Stimulated activated CD4-positive, alpha-beta T cell treated with anti-CD3 and anti-CD28 coated beads, Interleukin-12 subunit alpha, Interleukin-12 subunit beta, amount 100 ng/mL, for 48 hours (primary cell): ENCODE data around the gene SMARCB1.

Source experiments
- DNase-seq, 3 donors: peaks; one replicate each; pipeline ENCODE4 v3.0.0-alpha.2; 2020; ENCODE audit warnings: low read depth in 2 of 3, low spot score in 1 of 3

Gene SMARCB1

DNA sequence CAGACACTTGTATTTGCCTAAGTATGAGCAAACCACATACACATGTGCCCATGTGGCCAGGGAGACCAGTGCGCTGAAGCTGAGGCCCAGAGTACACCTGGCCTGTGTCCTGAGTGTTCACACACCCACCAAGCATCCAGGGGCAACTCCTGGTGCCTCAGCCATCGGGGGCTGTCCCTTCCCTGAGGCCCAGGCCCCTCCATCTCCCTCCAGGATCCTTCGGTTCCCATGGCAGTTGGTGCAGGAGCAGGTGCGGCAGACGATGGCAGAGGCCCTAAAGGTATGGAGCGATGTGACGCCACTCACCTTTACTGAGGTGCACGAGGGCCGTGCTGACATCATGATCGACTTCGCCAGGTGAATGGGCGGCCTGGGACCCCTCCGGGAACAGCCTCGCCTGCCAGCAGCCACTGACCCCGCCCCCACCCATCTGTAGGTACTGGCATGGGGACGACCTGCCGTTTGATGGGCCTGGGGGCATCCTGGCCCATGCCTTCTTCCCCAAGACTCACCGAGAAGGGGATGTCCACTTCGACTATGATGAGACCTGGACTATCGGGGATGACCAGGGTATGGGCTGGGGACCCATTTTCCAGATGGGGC is 6.5 kb upstream of the SMARCB1 start:
- no peak for DNase-seq

DNA sequence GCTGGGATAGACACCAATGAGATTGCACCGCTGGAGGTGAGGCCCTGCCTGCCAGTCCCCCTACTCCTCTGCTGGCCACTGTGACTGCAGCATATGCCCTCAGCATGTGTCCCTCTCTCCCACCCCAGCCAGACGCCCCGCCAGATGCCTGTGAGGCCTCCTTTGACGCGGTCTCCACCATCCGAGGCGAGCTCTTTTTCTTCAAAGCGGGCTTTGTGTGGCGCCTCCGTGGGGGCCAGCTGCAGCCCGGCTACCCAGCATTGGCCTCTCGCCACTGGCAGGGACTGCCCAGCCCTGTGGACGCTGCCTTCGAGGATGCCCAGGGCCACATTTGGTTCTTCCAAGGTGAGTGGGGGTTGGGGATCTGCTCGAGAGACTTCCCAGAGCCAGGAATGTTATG is 5.7 kb upstream of the SMARCB1 start:
- DNase-seq: no peak

DNA sequence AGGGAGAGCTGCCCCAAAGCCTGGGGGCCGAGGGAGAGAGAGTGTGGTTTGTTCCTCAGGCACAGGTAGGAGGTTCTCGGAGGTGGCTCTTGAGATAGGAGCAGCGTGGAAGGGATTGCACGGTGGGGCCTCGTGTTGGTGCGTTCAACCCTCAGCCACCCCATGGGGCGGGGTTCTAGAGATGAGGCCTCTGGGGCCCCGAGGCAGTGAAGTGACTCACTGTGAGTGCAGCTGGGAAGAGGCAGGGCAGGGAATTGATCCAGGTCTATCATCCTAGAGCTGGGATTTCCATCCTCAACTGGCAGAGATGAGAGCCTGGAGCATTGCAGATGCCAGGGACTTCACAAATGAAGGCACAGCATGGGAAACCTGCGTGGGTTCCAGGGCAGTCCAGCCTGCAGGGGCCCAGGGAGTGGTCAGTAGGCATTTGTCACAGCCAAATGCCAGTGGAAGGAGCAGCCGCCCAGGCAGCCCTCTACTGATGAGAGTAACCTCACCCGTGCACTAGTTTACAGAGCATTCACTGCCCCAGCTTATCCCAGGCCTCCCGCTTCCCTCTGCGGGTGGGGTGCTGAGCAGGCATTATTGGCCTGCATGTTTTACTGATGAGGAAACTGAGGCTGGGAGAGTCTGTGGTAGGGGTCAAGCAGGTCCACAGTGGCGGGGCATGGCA is 5.1 kb upstream of the SMARCB1 start:
- DNase-seq: no peak

DNA sequence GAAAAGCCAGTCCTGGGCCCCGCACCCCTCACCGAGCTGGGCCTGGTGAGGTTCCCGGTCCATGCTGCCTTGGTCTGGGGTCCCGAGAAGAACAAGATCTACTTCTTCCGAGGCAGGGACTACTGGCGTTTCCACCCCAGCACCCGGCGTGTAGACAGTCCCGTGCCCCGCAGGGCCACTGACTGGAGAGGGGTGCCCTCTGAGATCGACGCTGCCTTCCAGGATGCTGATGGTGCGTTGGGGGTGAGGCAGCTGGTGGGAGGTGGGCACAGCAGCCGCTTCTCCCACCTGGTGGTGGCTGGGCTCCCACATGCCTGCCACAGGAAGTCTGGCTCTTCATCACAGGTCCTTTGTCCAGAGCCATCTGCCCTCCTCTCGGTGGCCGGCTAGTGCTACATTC is 4.5 kb upstream of the SMARCB1 start:
- DNase-seq: no peak

DNA sequence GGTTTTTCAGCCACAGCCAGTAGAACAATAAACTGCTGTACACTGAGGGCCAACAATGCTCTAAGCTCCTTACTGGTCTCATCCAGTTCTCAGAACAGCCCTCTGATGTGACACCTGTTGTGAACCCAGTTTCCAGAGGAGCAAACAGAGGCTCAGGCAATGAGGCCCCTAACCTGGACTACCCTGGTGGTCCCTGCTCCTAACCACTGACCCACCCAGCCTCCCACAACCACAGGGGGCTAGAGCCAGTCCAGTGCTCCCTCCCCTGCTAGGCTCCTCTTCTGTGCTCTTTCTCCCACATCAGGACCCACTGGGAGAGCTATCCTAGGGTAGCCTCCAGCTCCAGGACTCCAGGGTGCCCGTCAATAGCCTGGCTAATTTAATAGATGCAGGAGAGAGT is 4.1 kb upstream of the SMARCB1 start:
- no peak for DNase-seq

DNA sequence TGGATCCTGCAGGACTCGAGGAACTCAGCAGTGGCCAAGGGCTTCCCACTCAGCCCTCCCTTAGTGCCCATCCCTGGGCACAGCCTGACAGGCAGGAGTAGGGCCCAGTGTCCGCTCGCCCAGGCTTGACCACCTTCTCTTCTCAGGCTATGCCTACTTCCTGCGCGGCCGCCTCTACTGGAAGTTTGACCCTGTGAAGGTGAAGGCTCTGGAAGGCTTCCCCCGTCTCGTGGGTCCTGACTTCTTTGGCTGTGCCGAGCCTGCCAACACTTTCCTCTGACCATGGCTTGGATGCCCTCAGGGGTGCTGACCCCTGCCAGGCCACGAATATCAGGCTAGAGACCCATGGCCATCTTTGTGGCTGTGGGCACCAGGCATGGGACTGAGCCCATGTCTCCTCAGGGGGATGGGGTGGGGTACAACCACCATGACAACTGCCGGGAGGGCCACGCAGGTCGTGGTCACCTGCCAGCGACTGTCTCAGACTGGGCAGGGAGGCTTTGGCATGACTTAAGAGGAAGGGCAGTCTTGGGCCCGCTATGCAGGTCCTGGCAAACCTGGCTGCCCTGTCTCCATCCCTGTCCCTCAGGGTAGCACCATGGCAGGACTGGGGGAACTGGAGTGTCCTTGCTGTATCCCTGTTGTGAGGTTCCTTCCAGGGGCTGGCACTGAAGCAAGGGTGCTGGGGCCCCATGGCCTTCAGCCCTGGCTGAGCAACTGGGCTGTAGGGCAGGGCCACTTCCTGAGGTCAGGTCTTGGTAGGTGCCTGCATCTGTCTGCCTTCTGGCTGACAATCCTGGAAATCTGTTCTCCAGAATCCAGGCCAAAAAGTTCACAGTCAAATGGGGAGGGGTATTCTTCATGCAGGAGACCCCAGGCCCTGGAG is 3.3 kb upstream of the SMARCB1 start:
- DNase-seq: no peak

DNA sequence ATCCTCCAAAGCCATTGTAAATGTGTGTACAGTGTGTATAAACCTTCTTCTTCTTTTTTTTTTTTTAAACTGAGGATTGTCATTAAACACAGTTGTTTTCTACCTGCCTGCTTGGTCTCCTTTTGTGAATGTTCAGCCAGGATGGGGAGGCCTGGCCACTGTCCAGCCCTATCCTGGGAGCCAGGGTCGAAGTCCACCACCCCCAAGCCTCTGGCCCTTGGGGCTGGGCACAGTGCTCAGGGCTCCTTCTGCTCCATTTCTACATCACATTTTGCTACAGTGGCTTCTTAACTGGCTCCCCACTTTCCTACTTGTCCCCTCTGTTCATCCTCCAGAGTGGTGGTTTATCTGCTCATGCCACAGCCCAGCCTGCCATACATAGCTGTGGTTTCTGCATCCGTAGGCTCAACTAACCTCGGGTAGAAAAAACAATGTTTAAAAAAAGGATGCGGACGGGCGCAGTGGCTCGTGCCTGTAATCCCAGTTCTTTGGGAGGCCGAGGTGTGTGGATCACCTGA is 2.5 kb upstream of the SMARCB1 start:
- no peak for DNase-seq

DNA sequence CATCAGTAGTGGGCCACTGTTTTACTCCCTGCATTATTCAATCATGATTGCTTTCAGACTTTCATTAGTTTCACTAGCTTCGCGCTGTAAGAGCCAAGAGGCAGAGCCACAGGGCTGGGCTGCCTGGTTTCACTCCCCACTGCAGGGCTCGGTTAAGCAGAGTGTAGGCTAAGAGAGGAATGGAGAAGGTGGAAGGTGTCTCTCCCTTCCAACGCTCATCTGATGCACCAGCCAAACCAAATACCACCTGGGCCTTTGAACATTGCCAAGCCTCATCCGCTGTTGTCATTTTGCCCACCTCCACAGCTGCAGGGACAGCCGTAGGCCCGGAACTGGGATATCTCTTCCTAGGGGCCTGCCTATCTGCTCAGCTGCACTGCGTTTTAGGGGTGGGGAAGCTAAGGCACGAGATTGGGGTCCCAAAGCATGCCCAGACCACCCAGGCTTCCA is 480 bp upstream of the SMARCB1 start:
- no peak for DNase-seq

DNA sequence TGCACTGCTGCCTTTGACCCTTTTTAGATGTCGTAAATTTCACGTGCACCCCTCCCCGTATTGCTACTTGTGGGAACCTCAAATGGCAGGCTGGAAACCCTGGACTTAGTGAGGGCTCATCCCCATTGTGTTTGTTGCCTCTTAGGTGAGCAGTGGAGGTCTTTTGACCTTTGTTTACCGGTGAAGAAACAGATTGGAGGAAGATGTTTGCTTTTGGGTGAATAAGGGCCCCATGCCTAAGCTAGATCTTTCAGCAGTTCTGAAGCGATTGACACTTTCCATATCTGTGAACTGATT is 782 bp downstream of the SMARCB1 start:
- no peak for DNase-seq

DNA sequence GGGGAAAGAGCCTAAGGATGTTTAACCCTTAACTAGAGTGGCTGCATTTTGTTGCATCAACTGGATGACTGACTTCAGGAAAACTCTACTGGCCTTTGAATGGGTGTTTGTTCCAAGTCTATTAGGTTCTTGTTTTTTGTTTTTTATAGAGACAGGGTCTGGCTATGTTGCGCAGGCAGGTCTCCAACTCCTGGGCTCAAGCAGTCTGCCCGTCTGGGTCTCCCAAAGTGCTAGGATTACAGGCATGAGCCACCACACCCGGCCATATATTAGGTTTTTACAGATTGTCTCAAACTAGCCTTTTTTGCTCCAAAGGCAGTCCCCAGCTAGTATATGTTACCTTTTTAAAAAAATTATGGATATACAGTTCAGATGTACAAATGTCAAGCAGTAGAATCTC is 1.1 kb downstream of the SMARCB1 start:
- DNase-seq: no peak

DNA sequence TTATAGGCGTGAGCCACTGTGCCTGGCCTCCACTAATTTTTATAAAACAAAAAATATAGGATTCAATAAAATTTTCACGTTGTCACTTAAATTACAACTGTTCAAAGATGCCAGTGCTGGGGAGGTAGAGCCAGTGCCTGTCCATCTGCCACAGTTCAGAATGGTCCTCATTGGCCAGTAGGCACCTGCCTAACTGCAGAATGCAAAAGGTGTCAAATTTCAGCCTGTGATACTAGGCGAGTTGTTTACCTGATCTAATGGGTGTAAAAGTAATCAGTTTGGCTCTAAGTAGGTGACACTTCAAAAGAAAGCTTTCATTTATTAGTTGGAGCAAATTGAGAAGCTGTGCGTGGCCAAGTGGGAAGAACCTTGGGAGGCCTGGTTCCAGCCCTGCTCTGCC is 2.4 kb downstream of the SMARCB1 start:
- DNase-seq: no peak

DNA sequence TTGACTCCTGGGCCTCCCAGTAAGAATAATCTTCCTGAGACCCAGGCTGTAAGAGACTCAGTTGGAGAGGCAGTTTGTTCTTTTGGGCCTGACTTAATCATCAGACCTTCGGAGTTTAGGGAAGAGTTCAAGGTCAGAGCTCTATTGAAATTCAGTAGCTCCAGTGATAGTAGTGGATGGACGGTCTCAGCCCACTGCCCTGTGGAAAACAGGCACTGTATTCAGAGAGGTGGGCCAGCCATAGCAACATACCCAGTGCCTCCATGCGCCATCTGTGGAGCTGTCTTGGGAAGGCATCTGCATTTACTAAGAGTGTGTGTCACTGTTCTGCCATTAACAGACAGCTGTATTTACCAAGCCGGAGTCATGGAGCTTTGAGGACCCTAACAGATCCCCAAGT is 2.9 kb downstream of the SMARCB1 start:
- DNase-seq: no peak

DNA sequence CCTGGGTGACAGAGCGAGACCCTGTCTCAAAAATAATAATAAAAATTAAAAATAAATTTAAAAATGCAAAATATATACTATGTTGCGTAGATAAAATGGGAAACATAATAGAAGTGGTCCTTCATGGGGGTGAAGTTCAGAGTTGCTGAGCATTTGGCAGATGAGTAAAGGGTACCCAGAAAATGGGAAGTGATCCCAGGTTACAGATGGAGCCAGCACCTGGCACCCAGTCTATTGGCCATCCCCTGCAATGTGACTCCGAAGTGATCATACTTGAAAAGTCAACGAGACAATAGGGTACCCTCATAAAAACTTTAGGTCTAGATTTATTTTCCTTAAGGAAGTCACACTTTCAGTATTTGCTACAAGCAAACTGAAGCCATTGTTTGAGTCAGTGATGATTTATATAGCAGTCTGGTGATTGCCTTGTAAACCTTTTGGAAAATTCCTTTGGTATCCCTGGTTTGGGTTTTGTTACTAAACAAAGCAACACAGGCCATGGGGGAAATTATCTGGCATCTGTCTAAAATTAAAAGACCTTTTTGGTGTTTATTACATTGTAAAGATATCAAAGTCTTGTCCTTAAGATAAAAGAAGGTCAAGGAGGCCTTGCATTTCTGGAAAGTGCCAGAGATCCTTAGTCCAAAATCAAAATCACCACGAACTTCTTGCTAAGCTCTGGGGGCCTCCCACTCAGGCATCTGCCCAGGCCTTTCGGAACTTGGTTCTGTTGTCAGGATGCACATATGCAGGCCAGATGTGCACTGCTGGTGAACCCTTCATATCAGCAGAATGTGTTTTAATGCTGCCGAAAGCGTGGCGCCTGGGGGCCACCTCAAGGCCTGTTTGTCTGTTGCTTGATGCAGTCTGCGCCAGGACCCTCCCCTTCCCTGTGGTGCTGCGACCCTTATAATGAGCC is 4.3 kb downstream of the SMARCB1 start:
- no peak for DNase-seq

DNA sequence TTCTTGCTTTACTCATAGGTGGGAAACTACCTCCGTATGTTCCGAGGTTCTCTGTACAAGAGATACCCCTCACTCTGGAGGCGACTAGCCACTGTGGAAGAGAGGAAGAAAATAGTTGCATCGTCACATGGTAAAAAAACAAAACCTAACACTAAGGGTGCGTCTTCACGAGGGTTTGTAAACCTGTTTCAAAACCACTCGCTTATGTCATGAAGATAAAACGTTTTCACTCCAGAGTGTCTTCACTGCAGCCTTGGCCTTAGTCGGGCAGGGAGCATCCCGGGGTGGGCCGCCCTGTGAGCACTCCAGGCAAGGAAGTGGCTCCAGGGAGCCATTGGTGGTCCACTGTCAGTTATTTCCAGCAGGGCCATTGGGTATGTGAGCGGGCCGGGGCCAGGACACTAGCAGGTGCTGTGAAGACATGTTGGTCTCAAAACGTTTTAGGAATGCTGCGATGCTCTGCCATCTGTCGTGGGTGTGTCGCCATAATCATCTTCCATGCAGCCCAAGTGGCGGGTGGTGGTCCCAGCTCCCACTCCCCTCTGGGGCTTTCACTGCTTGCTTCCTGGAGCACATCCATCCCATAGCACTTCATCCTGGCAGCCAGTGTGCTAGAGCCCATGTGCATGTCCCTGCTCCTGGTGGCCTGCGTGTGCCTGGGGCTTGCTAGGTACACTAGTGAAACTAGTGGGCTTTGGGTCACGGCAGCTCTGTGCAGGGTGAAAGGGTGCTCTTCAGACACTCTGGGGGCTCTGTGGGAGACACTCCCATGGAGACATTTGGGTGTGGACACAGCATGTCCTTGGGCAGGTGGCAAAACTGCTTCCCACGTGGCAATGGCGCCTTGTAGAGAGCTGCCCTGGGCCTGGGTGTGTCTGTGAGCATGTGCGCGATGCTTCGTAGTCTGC is 5.2 kb downstream of the SMARCB1 start:
- no peak for DNase-seq

DNA sequence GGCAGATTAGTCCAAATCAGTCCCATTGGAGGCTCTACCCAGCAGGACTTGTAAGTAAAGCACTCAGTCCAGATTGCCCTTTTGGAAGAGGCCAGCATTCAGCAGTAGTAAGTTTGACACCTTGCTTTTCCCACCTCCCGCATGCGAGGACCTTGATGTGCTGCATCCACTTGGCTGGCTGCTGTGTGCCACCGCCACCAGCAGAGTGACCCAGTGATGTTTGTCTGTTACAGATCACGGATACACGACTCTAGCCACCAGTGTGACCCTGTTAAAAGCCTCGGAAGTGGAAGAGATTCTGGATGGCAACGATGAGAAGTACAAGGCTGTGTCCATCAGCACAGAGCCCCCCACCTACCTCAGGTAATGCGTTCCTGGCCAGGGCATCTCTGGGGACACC is 6.6 kb downstream of the SMARCB1 start:
- no peak for DNase-seq

DNA sequence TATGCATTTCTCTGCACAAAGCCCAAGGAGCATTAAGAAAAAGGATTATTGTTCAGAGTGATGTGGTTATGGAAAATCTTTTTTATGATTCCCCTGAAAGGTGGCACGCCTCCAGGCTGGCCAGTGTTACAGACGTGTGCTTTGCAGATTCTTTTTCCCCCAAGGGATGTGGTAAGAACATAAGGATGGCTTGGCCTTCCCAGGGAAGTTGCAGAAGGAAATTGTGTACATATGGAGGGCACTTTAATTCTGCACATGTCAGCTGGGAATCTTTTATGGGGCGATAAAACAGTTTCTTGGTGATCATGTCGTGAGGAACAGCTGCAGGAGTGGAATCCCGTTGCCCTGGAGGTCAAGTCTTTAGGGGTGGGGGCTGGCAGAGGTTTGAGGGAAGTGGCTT is 9.7 kb downstream of the SMARCB1 start:
- DNase-seq: no peak

DNA sequence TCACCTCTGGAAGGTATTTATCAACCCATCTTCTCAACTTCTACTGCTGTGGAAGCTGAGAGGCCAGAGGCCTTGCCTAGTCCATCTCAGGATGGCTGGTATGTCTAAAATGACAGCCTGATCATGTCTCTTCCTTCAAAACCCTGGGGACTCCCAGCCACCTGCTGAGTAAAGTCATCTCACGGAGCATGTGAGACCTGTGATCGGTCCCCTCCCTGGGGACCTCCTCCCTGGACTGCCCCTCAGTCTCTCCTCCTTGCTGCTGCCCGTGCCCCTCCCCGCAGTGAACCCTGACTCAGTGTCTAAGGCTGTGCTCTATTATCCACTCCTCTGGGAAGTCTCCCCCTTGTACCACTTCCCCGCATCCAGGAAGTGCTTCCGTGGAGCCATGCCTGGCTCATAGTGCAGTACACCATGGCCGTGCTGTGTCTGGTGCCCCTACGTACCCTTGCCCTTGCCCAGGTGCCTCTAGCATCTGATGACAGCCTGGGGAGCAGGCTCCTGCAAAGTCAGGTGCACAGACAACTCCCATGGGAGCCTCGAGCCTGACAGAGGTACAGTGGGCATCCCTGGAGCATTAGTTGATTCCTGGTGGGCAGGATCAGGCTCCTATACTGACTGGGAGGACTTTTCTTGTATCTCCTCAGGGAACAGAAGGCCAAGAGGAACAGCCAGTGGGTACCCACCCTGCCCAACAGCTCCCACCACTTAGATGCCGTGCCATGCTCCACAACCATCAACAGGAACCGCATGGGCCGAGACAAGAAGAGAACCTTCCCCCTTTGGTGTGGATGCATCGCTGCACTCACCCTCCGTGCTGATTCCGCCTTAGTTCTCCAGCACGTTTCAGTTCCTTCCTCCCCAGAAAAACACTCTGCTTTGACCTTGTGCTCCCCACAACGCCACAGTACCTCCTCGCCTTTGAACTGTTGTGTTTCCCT is 13.8 kb downstream of the SMARCB1 start:
- no peak for DNase-seq

DNA sequence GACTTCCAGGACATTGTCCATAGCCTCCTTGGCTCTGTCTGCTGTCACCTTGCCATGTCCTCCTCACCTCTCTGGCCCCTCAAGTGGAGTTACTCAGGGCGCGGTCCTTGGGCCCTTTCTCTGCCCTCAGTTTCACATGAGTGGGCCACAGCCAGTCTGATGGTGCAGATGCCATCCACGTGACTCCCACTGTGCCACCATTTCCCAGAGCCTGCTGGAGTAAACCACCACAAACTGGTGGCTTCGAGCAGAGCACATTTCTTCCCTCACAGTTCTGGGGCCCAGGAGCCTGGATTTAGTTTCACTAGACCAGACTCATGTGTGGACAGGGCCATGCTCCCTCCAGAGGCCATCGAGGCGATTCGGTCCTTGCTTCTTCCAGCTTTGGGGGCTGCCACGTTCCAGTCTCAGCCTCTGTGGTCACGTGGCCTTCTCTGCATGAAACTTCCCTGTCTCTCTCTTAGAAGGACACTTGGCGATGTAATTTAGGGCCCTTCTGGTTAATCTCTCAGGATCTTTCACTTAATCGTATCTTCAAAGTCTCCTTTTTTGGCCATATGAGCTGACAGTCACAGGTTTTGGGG is 14.6 kb downstream of the SMARCB1 start:
- DNase-seq: no peak
